WTC11 (cell line): ENCODE data around the gene EXD3.
"Not testable (repeated sequence)": the region's sequence is repeated elsewhere in the genome, so short reads cannot be mapped to it uniquely, and the experiment has no call there.

Source experiments
- CBFB ChIP-seq: sonication (generic); formaldehyde crosslinking; IDR thresholded peaks from 2 replicates; pipeline ENCODE4 v1.8.1; 2022; ENCODE audit warnings: mild to moderate bottlenecking, low read depth, missing genetic modification reagents
- SMAD3 ChIP-seq: sonication (generic); formaldehyde crosslinking; IDR thresholded peaks from 2 replicates; pipeline ENCODE4 v1.8.0; 2022; ENCODE audit warnings: missing genetic modification reagents, mild to moderate bottlenecking, borderline replicate concordance
- TF ChIP-seq, protein P1 (sequence below): fragments of 200-600 bp; IDR thresholded peaks from 2 replicates; pipeline ENCODE4 v1.8.0; 2022; ENCODE audit warnings: antibody characterized with exemption

DNA sequence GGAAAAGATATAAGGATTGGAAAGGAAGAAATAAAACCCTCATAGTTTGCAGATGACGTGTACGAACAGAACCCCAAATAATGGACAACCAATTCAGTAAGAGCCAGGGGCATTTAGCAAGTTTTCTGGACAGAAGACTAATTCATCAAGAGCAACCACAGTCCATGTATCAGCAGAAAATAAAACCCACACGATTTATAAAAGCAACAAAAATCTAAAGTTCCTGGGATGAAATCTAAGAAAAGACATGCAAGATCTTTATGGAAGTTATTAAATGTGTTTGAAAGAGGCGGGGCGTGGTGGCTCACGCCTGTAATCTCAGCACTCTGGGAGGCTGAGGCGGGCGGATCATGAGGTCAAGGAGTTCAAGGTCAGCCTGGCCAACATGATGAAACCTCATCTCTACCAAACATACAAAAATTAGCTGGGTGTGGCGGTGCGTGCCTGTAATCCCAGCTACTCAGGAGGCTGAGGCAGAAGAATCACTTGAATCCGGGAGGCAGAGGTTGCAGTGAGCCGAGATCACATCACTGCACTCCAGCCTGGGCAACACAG, 83.0 kb downstream of the EXD3 start:
- TF ChIP-seq, protein P1, sequence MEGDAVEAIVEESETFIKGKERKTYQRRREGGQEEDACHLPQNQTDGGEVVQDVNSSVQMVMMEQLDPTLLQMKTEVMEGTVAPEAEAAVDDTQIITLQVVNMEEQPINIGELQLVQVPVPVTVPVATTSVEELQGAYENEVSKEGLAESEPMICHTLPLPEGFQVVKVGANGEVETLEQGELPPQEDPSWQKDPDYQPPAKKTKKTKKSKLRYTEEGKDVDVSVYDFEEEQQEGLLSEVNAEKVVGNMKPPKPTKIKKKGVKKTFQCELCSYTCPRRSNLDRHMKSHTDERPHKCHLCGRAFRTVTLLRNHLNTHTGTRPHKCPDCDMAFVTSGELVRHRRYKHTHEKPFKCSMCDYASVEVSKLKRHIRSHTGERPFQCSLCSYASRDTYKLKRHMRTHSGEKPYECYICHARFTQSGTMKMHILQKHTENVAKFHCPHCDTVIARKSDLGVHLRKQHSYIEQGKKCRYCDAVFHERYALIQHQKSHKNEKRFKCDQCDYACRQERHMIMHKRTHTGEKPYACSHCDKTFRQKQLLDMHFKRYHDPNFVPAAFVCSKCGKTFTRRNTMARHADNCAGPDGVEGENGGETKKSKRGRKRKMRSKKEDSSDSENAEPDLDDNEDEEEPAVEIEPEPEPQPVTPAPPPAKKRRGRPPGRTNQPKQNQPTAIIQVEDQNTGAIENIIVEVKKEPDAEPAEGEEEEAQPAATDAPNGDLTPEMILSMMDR: not testable (repeated sequence)
- not testable (repeated sequence) for TF ChIP-seq CBFB, SMAD3 (CRISPR knock-in tag)
